Activated CD8-positive, alpha-beta T cell treated with anti-CD3 and anti-CD28 coated beads, Interleukin-2, amount 10 ng/mL, durations not matched to agents 7 days and 5 days (primary cell): ENCODE results near the gene SAXO2. TPM values are rescaled to one million over a fixed set of nuclear protein-coding genes. Genes with fewer than 3 reads are reported as not detected.
"Not testable (repeated sequence)": the region's sequence is repeated elsewhere in the genome, so short reads cannot be mapped to it uniquely, and the experiment has no call there.

Source experiments
- ATAC-seq: fragments of 150-1000 bp; cut with Tn5 transposase; one replicate; pipeline ENCODE4 v1.10.0; 2021; ENCODE audit warnings: moderate library complexity
- CTCF ChIA-PET: fragments of 350-600 bp; sonication (Branson Sonifier 250); formaldehyde crosslinking; loops from one replicate; lab custom pipeline; 2021; ENCODE audit warnings: antibody characterized with exemption; lab: Charles Lee
- POLR2A ChIA-PET: fragments of 350-600 bp; sonication (Branson Sonifier 250); formaldehyde crosslinking; loops from one replicate; lab custom pipeline; 2021; ENCODE audit warnings: antibody characterized with exemption; lab: Charles Lee
- DNase-seq: peaks from one replicate; pipeline ENCODE4 v3.0.0-alpha.2; 2020
- H3K27ac Mint-ChIP-seq: one replicate; pipeline ENCODE4 v1.8.0; 2021; ENCODE audit warnings: mild to moderate bottlenecking, mixed read lengths
- H3K27me3 Mint-ChIP-seq: one replicate; pipeline ENCODE4 v1.8.0; 2021; ENCODE audit warnings: low read depth, mixed read lengths
- H3K36me3 Mint-ChIP-seq: one replicate; pipeline ENCODE4 v1.8.0; 2021; ENCODE audit warnings: low read depth, mixed read lengths
- H3K4me1 Mint-ChIP-seq: one replicate; pipeline ENCODE4 v1.8.0; 2021; ENCODE audit warnings: low read depth, mixed read lengths
- H3K4me3 Mint-ChIP-seq: one replicate; pipeline ENCODE4 v1.8.0; 2021; ENCODE audit warnings: mild to moderate bottlenecking, mixed read lengths
- H3K9me3 Mint-ChIP-seq: one replicate; pipeline ENCODE4 v1.8.0; 2022; ENCODE audit warnings: mixed read lengths; ENCODE audit not compliant: insufficient read depth
- total RNA-seq, 2 experiments: library from RNA; stranded (reverse); gene quantifications; one replicate each; pipeline ENCODE4 v1.2.3, GENCODE V29; 2021

The SAXO2 gene, protein sequence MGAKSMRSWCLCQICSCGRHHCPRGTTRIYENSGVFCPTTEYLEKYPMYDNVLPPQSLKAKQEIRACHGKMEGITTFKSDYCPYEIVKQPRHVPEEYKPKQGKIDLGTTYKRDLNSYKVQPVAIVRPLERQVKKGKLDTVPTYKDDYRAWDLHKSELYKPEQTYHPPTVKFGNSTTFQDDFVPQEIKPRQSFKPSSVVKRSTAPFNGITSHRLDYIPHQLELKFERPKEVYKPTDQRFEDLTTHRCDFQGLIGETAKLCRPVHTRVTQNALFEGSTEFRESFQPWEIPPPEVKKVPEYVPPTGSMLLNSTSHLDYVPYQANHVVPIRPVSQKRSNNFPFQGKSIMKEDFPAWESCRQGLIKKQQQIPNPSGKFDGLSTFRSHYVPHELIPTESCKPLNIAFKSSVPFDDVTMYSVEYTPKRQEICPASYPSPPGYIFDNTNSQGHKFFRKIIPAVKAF
- 1 to 10 TPM; 1.6 to 2.0 TPM for total RNA-seq

DNA sequence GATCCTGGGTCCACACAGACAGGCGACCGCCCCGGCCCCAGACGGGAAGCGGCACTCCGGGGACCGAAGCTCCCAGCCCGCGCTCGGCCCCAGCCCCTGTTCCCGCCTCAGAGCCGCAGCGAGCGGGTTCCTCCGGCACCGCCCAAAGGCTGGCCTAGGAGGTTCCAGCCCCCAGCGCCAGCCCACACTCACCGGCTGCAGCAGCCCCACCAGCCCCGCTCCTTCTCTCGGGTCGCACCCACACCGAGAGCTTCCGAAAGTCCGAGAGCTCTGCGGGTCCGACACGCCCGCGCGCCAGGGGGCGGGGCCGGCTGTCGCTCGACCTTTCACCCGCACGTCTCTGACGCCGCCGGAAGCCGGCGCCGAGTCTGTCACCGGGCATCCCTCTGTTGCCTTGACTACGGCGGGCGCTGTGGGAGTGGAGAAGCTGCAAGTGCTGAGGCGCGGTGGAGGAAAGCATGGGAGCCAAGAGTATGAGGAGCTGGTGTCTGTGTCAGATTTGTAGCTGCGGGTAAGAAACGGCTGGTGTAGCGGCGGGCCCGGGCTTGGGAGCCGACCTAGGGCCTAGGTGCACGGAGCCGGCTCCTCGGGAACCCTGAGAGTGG is at the start of gene SAXO2, which contains the start of gene EFL1:
SAXO2 (plus strand) TSS at position 397 of the 605 bp plus-strand sequence; CDS start at position 459, 62 bp downstream.
EFL1 (minus strand) TSS at position 313 of the 605 bp plus-strand sequence. CDS start 956 bp downstream, outside the sequence.
- peak within 1 kb of the TSS; percentile 92 for H3K4me3 Mint-ChIP-seq
- peak; percentile 96 for ATAC-seq
- peak within 1 kb of the TSS; percentile 88 for H3K27ac Mint-ChIP-seq
- ChIA-PET POLR2A (interaction anchor here (0.6 to 1.2 kb wide), 4 partner anchors 7 to 278 kb away, joined by 3 to 5 read pairs (median 4); partner anchors contain the start of gene RPS17), CTCF (interaction anchor here (0.7 to 1.9 kb wide), 2 partner anchors 15 to 18 kb away, joined by 3 to 8 read pairs; no protein-coding TSS in a partner anchor)
- no peaks in the 10 kb centered on the region for H3K9me3 Mint-ChIP-seq
- H3K4me1 Mint-ChIP-seq = peaks cover 30% of the 10 kb centered on the region
- peaks cover 23% of the 10 kb centered on the region for H3K36me3 Mint-ChIP-seq
- DNase-seq = peak; percentile 96
- no peaks in the 10 kb centered on the region for H3K27me3 Mint-ChIP-seq

- H3K4me3 Mint-ChIP-seq, CTCF ChIA-PET, H3K27ac Mint-ChIP-seq, H3K27me3 Mint-ChIP-seq, H3K9me3 Mint-ChIP-seq, H3K4me1 Mint-ChIP-seq, ATAC-seq, DNase-seq, POLR2A ChIA-PET: not testable (repeated sequence)
- H3K36me3 Mint-ChIP-seq = peaks cover 42% of the 10 kb centered on the region
Observed at GRCh38 chr15:82216092-82216491, 46.5 kb upstream of the SAXO2 start.

DNA sequence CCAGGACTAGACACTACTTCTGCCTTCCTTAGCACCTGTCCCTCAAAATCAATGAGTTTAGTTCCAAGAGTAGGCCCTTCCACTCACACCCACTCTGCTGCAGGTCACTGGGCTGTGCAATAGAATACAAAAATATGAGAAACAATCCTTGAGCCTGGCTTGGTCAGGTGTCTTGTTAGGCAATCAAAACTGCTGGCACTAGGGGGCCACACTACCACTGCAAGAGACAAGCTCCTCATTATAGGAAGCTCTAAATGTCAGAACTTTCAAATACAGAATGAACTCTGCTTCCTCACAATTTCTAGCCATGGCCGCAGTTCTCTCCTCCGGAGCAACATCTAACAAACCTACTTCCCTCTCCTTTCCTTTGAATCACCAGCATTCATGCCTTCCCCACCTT is 41.1 kb upstream of the SAXO2 start:
- H3K36me3 Mint-ChIP-seq = peaks cover 28% of the 10 kb centered on the region
- ATAC-seq, H3K4me1 Mint-ChIP-seq, H3K4me3 Mint-ChIP-seq, H3K27me3 Mint-ChIP-seq, H3K27ac Mint-ChIP-seq, POLR2A ChIA-PET, H3K9me3 Mint-ChIP-seq, CTCF ChIA-PET: not testable (repeated sequence)
- DNase-seq = peak; percentile 60

GRCh38 chr15:82228750-82229149 is 33.9 kb upstream of the SAXO2 start:
- ATAC-seq (no peak), DNase-seq (no peak)
- H3K4me1 Mint-ChIP-seq = peaks cover 18% of the 10 kb centered on the region
- H3K4me3 Mint-ChIP-seq = no peak overlapping the region
- H3K27ac Mint-ChIP-seq = no peak overlapping the region
- ChIA-PET POLR2A (no interaction called here), CTCF (interaction anchor here (1.2 kb wide), 1 partner anchor 31 kb away, joined by 4 read pairs; no protein-coding TSS in a partner anchor)
- H3K27me3 Mint-ChIP-seq = no peaks in the 10 kb centered on the region
- H3K36me3 Mint-ChIP-seq = peaks cover 41% of the 10 kb centered on the region
- H3K9me3 Mint-ChIP-seq = no peaks in the 10 kb centered on the region

GRCh38 chr15:82231233-82231632 is 31.4 kb upstream of the SAXO2 start:
- Mint-ChIP-seq H3K4me1 (peaks cover 18% of the 10 kb centered on the region), H3K27ac (peak overlapping the region; percentile 10), H3K9me3 (no peaks in the 10 kb centered on the region), H3K27me3 (no peaks in the 10 kb centered on the region), H3K4me3 (no peak overlapping the region), H3K36me3 (peaks cover 41% of the 10 kb centered on the region)
- POLR2A ChIA-PET = no interaction called here
- CTCF ChIA-PET = no interaction called here
- DNase-seq = peak; percentile 60
- ATAC-seq = peak; percentile 75

GRCh38 chr15:82231842-82232241 is 30.8 kb upstream of the SAXO2 start:
- peaks cover 18% of the 10 kb centered on the region for H3K4me1 Mint-ChIP-seq
- H3K27me3 Mint-ChIP-seq = no peaks in the 10 kb centered on the region
- peaks cover 39% of the 10 kb centered on the region for H3K36me3 Mint-ChIP-seq
- no peak overlapping the region for H3K4me3 Mint-ChIP-seq
- H3K27ac Mint-ChIP-seq = no peak overlapping the region
- ATAC-seq (no peak), DNase-seq (no peak)
- H3K9me3 Mint-ChIP-seq = no peaks in the 10 kb centered on the region
- POLR2A ChIA-PET = no interaction called here
- CTCF ChIA-PET = no interaction called here

DNA sequence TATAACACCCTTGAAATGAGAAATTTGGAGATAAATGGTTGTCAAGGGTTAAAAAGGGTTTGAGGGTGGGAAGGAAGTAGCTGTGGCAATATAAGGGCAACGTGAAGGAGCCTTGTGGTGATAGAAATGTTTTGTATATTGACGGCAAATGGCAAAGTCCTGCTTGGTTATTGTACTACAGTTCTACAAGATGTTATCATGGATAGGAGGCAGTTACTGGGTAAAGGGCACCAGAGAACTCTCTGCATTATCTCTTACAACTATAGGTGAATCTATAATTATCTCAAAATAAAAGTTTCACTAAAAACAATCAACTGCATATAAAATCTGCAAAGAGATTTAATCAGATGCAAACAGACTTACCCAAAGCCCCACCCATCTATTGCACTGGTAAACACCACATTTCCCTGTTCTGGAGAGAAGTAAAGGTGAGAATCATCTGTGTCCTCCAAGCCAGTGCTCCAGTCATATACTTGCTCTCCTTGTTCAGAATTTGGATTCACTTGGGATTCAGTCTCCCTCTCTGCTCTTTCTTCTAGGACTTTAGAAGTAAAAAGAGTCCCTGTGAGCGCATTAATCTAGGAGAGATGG is 24.6 kb upstream of the SAXO2 start:
- Mint-ChIP-seq H3K4me1 (peaks cover 13% of the 10 kb centered on the region), H3K36me3 (peaks cover 38% of the 10 kb centered on the region)
- H3K27me3 Mint-ChIP-seq, H3K9me3 Mint-ChIP-seq, H3K27ac Mint-ChIP-seq, ATAC-seq, H3K4me3 Mint-ChIP-seq, CTCF ChIA-PET, POLR2A ChIA-PET, DNase-seq: not testable (repeated sequence)

DNA sequence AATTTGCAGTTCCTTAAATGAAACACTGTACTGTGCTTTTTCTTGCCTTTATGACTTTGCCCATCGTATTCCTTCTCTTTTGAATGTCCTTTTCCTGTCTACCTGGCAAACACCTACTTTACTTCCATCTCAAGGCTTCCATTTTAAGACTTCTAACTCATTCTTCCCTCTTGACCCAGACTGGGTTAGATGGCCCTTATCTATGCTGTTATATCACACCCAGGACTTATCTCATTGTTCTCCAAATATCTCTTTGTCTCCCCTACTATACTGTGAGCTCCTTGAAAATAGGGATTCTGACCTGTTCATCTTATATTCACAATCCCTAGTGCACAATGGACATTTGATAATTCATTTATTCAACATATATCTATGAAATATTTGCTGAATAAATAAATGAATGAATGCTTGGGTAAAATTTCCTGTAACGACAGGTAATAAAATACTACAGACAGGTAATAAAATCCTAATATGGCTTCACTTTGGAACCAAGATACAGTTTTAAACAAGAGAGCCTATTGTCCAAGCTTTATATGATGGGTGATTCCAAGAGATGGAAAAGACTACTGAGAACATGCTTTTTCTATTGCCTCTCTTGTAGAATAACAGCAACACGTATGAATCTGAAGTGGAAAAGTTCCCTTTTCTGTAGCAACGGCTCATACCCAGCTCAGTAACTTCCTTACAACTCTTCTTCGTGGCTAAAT is 22.8 kb upstream of the SAXO2 start:
- Mint-ChIP-seq H3K27ac (no peak overlapping the region), H3K36me3 (peaks cover 42% of the 10 kb centered on the region), H3K9me3 (no peaks in the 10 kb centered on the region), H3K27me3 (no peaks in the 10 kb centered on the region), H3K4me3 (no peak overlapping the region), H3K4me1 (peaks cover 17% of the 10 kb centered on the region)
- ChIA-PET CTCF (interaction anchor here (1.0 kb wide), 1 partner anchor 30 kb away, joined by 3 read pairs; no protein-coding TSS in a partner anchor), POLR2A (no interaction called here)
- ATAC-seq = no peak
- no peak for DNase-seq

GRCh38 chr15:82241836-82242499 is 20.6 kb upstream of the SAXO2 start:
- H3K9me3 Mint-ChIP-seq, H3K27me3 Mint-ChIP-seq, H3K4me3 Mint-ChIP-seq, H3K27ac Mint-ChIP-seq, ATAC-seq, DNase-seq, CTCF ChIA-PET: not testable (repeated sequence)
- H3K4me1 Mint-ChIP-seq = peaks cover 35% of the 10 kb centered on the region
- H3K36me3 Mint-ChIP-seq = peaks cover 44% of the 10 kb centered on the region
- POLR2A ChIA-PET = interaction anchor here (0.6 kb wide), 1 partner anchor 291 kb away, joined by 3 read pairs; no protein-coding TSS in a partner anchor

- H3K27ac Mint-ChIP-seq, H3K4me3 Mint-ChIP-seq, H3K9me3 Mint-ChIP-seq, CTCF ChIA-PET, POLR2A ChIA-PET, DNase-seq, ATAC-seq, H3K27me3 Mint-ChIP-seq: not testable (repeated sequence)
- H3K36me3 Mint-ChIP-seq = peaks cover 46% of the 10 kb centered on the region
- H3K4me1 Mint-ChIP-seq = peaks cover 30% of the 10 kb centered on the region
Observed at GRCh38 chr15:82243644-82244043, 19.0 kb upstream of the SAXO2 start.

GRCh38 chr15:82245956-82246355 is 16.7 kb upstream of the SAXO2 start:
- Mint-ChIP-seq H3K4me1 (peaks cover 30% of the 10 kb centered on the region), H3K27ac (peak overlapping the region; percentile 9), H3K36me3 (peaks cover 33% of the 10 kb centered on the region)
- H3K9me3 Mint-ChIP-seq, H3K27me3 Mint-ChIP-seq, H3K4me3 Mint-ChIP-seq, POLR2A ChIA-PET, CTCF ChIA-PET: not testable (repeated sequence)
- ATAC-seq (peak; percentile 57), DNase-seq (peak; percentile 25)
